Measurements from ENCODE around the gene MMAB.

DNA sequence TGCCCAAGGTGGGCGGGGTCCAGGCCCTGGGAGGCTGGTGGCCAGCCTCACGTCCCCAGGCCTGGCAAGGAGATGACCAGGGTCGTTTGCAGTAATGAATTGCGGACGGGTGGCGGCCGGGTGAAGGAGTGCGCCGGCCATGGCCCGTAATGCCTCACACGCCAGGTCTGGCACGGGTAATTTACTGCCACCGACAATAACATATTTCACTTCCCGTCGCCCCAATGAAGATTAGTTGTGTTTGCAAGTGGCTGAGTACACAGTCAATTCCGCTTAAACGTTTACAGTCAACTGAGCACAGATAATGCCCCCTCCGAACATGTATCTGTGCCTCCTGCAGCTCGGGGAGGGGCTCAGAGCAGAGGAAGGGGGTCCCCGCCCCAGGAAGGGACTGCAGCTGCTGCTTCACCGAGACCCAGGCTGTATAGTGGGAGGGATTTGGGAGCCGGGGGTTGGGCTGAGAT lies 48.6 kb upstream of the MMAB start:
- TF ChIP-seq POLR2A (IDR thresholded peaks at IDR 0.05) = no peak
- TF ChIP-seq, protein P1, sequence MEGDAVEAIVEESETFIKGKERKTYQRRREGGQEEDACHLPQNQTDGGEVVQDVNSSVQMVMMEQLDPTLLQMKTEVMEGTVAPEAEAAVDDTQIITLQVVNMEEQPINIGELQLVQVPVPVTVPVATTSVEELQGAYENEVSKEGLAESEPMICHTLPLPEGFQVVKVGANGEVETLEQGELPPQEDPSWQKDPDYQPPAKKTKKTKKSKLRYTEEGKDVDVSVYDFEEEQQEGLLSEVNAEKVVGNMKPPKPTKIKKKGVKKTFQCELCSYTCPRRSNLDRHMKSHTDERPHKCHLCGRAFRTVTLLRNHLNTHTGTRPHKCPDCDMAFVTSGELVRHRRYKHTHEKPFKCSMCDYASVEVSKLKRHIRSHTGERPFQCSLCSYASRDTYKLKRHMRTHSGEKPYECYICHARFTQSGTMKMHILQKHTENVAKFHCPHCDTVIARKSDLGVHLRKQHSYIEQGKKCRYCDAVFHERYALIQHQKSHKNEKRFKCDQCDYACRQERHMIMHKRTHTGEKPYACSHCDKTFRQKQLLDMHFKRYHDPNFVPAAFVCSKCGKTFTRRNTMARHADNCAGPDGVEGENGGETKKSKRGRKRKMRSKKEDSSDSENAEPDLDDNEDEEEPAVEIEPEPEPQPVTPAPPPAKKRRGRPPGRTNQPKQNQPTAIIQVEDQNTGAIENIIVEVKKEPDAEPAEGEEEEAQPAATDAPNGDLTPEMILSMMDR (IDR thresholded peaks at IDR 0.05) = no peak
